Measurements from ENCODE around the gene DARS1. TPM values are rescaled to one million over a fixed set of nuclear protein-coding genes. Genes with fewer than 3 reads are reported as not detected.
A peak's percentile ranks its signal among the peaks of the same experiment; 100 is the strongest.

Gene DARS1
- total and polyA plus RNA-seq, 2 experiments from 2014 or later = 138 to 182 TPM

DNA sequence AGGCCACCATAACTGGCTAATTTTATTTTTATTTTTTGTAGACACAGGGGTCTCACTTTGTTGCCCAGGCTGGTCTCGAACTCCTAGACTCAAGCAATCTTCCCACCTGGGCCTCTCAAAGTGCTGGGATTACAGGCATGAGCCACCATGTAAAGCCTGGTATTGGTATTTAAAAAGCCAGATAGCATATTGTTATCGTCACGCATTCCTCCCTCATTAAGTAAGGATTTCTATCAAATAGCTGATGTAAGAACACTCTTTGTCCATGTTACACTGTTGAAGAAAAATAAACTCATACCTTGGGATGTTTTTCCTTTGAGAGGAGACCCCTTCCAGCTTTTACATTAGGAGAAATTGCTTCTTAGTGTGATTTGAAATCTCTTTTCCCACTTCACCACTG is 39.2 kb upstream of the DARS1 start:
- H3K4me3 ChIP-seq = no peak overlapping the region
- peak overlapping the region; percentile 87 for H3K27ac ChIP-seq
- no peaks in the 10 kb centered on the region for H3K27me3 ChIP-seq

DNA sequence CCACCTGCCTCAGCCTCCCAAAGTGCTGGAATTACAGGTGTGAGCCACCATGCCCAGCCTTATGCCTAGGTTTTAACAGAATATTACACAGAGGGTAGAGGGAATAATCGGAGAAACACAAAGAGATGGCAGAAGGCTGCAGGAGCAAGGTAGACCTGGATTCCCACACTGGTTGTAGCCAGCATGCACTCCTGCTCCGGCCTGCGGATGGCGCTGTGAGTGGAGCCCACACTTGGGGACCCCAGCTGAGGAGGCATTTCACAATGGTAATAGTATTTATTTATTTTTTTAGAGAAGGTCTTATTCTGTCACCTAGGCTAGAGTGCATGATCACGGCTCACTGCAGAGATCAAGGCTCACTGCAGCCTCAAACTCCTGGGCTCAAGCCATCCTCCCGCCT is 38.8 kb upstream of the DARS1 start:
- peaks cover 6% of the 10 kb centered on the region for H3K4me1 ChIP-seq (ENCODE audit: low read depth)
- H3K4me3 ChIP-seq = no peak overlapping the region
- H3K36me3 ChIP-seq = no peaks in the 10 kb centered on the region
- H3K27me3 ChIP-seq = no peaks in the 10 kb centered on the region
- TF ChIP-seq, protein P1, sequence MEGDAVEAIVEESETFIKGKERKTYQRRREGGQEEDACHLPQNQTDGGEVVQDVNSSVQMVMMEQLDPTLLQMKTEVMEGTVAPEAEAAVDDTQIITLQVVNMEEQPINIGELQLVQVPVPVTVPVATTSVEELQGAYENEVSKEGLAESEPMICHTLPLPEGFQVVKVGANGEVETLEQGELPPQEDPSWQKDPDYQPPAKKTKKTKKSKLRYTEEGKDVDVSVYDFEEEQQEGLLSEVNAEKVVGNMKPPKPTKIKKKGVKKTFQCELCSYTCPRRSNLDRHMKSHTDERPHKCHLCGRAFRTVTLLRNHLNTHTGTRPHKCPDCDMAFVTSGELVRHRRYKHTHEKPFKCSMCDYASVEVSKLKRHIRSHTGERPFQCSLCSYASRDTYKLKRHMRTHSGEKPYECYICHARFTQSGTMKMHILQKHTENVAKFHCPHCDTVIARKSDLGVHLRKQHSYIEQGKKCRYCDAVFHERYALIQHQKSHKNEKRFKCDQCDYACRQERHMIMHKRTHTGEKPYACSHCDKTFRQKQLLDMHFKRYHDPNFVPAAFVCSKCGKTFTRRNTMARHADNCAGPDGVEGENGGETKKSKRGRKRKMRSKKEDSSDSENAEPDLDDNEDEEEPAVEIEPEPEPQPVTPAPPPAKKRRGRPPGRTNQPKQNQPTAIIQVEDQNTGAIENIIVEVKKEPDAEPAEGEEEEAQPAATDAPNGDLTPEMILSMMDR (IDR thresholded peaks at IDR 0.05; ENCODE audit: low read depth, low read length) = no peak
- H3K9me3 ChIP-seq (ENCODE audit: low read depth) = no peaks in the 10 kb centered on the region
- peak overlapping the region; percentile 87 for H3K27ac ChIP-seq
- DNase-seq (ENCODE audit: low read depth in 1 of 2, low spot score in 1 of 2) = no peak

More for the DNA sequence above, 39.2 kb upstream of the DARS1 start:
- TF ChIP-seq, protein P1 (IDR thresholded peaks at IDR 0.05; ENCODE audit: low read depth, low read length) = no peak
- H3K36me3 ChIP-seq = no peaks in the 10 kb centered on the region
- H3K9me3 ChIP-seq (ENCODE audit: low read depth) = no peaks in the 10 kb centered on the region
- DNase-seq (ENCODE audit: low read depth in 1 of 2, low spot score in 1 of 2) = peak in 1 of 2 donors; percentile 6
- H3K4me1 ChIP-seq (ENCODE audit: low read depth) = peaks cover 6% of the 10 kb centered on the region

DNA sequence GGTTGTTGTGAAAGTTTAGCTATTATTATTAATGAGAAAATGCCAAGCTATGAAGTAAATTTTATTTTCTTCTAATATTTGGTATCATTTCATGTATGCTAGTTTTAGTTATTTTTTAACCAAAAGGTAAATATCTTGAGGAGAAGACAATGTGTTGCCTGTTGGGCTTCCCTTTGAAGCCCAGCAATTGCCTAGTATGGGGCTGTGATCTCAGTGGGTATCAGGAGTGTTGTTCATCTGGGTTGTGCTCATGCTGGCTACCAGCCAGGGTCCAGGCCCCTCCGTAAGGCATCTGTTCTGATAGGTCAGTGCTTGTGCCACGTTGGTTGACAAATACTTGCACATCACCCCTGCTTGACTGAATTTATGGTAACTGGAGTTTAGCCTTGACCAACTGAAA is 38.0 kb upstream of the DARS1 start:
- Histone ChIP-seq H3K36me3 (no peaks in the 10 kb centered on the region), H3K4me3 (no peak overlapping the region), H3K4me1 (ENCODE audit: low read depth) (peaks cover 6% of the 10 kb centered on the region), H3K27me3 (no peaks in the 10 kb centered on the region), H3K27ac (no peak overlapping the region), H3K9me3 (ENCODE audit: low read depth) (no peaks in the 10 kb centered on the region)
- no peak for DNase-seq (ENCODE audit: low read depth in 1 of 2, low spot score in 1 of 2)
- TF ChIP-seq, protein P1 (IDR thresholded peaks at IDR 0.05; ENCODE audit: low read depth, low read length) = no peak

DNA sequence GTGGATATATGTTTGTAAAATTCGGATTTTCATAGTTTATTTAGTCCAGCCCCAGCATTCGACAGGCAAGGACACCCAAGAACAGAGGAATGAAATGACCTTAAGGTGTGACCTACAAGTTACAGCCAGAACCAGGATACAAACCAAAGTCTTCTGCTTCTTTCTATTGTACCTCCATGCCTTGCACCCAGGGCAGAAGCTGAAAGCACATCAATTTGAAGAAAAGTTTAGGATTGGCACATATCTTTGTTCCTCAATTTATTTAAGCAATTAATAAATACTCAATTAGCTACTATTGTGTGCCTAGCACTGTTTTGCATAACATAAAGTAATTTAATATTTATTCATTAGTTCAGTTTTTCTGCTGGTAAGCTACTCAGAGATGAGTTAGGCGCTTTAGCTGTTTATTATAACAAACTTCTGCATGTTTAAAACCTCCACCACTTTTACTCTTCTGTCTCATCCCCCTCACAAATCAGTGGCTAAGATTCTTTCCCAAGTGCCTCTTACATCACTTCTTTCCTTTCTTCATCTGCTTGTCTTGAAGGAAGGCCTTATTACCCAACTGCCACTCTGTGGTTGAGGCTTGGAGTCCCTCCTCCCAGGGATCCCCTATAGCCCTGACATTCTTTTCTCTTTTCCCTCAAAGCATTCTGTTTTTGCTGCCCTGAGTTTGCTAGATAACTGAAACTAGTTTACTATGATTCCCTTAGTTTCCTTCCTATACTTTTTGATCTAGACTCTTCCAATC is 37.1 kb upstream of the DARS1 start:
- H3K27me3 ChIP-seq = no peaks in the 10 kb centered on the region
- TF ChIP-seq, protein P1 (IDR thresholded peaks at IDR 0.05; ENCODE audit: low read depth, low read length) = no peak
- no peaks in the 10 kb centered on the region for H3K36me3 ChIP-seq
- H3K27ac ChIP-seq = no peak overlapping the region
- peak in 1 of 2 donors; percentile 46 for DNase-seq (ENCODE audit: low read depth in 1 of 2, low spot score in 1 of 2)
- peaks cover 6% of the 10 kb centered on the region for H3K4me1 ChIP-seq (ENCODE audit: low read depth)
- no peak overlapping the region for H3K4me3 ChIP-seq
- no peaks in the 10 kb centered on the region for H3K9me3 ChIP-seq (ENCODE audit: low read depth)

DNA sequence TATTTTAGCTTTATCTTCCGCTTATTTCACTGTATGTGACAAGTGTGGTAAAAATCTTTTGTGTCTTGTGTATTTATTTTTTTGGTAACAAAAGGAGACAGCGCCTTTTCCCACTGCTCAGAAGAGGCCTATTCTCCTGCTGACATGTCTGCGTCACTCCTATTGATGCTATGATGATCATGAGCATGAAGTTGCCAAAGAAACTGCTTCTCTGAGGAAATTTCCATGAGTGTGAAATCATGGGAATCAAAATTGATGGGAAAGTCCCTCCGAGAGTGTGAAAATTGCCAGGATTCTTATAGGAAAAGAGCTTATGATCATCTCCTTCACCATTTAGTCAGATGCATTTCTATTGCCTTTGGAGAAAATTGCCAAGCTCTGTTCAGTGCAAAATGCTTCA is 36.5 kb upstream of the DARS1 start:
- Histone ChIP-seq H3K4me3 (no peak overlapping the region), H3K27me3 (no peaks in the 10 kb centered on the region), H3K9me3 (ENCODE audit: low read depth) (no peaks in the 10 kb centered on the region), H3K36me3 (no peaks in the 10 kb centered on the region), H3K4me1 (ENCODE audit: low read depth) (peaks cover 6% of the 10 kb centered on the region), H3K27ac (no peak overlapping the region)
- DNase-seq (ENCODE audit: low read depth in 1 of 2, low spot score in 1 of 2) = no peak
- TF ChIP-seq, protein P1 (IDR thresholded peaks at IDR 0.05; ENCODE audit: low read depth, low read length) = no peak
